Myocyte (in vitro differentiated cells): ENCODE results near the gene SLC25A19. TPM values are rescaled to one million over a fixed set of nuclear protein-coding genes. Genes with fewer than 3 reads are reported as not detected.
"Not testable (repeated sequence)": the region's sequence is repeated elsewhere in the genome, so short reads cannot be mapped to it uniquely, and the experiment has no call there.

Experiments
- DNase-seq: peaks from one replicate; pipeline ENCODE4 v3.0.0-alpha.2; 2012; ENCODE audit warnings: low read depth
- total RNA-seq: library from RNA; depleted of rRNA; stranded (reverse); fragments of >200 nt; gene quantifications from 2 replicates; pipeline ENCODE4 v1.2.3, GENCODE V29; 2014

Gene SLC25A19
- total RNA-seq, 1 donor from 2014 or later = 7.5 TPM

GRCh38 chr17:75301502-75302206 lies 12.4 kb upstream of the SLC25A19 start:
- no peak for DNase-seq

- no peak for DNase-seq
Measured at GRCh38 chr17:75301049-75301448, 11.8 kb upstream of the SLC25A19 start.

- DNase-seq = no peak
Measured at GRCh38 chr17:75300280-75300679, 11.0 kb upstream of the SLC25A19 start.

- DNase-seq = no peak
Measured at GRCh38 chr17:75295201-75296158, 6.2 kb upstream of the SLC25A19 start.

DNA sequence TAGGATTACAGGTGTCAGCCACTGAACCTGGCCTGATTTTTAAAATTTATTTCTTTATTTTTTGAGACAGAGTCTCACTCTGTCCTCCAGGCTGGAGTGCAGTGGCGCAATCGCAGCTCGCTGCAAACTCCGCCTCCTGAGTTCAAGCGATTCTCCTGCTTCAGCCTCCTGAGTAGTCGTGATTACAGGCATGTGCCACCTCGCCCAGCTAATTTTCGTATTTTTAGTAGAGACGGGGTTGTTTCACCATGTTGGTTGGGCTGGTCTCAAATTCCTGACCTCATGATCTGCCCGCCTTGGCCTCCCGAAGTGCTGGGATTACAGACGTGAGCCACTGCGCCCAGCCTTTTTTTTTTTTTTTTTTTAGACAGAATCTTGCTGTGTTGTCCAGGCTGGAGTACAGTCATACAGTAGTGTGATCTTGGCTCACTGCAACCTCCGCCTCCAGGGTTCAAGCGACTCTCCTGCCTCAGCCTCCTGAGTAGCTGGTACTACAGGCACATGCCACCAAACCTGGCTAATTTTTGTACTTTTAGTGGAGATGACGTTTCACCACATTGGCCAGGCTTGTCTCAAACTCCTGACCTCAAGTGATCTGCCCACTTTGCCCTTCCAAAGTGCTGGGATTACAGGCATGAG lies 3.7 kb upstream of the SLC25A19 start:
- DNase-seq = not testable (repeated sequence)

GRCh38 chr17:75289832-75290337 lies 652 bp upstream of the SLC25A19 start:
- DNase-seq = peak; percentile 65

DNA sequence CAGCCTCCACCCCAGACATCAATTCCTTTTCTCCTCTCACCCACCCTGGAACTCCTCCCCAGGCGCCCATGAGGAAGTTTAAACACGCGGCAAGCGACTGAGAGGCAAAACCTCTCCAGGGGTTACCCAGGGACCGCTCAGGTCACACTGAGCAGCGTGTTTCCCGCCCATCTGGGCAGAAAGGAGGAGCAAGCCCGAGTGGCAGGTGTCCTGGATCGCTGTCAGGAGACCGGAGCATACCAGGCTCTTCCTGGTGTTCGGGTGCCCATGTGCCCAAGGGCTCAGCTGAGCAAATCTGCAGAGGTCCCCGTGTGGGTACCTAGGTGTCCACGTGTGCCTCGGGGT lies 491 bp downstream of the SLC25A19 start:
- no peak for DNase-seq

DNA sequence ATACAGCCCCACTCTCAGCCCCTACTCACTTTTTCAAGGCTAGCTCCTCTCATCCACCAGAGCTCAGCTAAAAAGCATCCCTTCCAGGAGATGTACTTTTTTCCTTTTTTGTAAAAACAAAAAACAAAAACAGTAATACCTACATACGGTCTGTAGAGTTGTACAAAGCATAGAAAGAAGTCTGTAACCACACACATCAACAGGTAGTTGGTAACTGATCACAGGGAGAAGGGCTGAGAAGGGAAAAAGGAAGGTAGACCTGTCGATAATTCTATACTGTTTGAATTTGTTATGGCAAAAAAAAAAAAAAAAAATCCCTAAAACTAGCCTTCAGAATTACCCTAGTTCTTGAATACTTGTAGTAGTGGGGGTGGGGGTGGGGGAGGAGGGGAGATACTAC lies 874 bp downstream of the SLC25A19 start:
- DNase-seq = no peak

DNA sequence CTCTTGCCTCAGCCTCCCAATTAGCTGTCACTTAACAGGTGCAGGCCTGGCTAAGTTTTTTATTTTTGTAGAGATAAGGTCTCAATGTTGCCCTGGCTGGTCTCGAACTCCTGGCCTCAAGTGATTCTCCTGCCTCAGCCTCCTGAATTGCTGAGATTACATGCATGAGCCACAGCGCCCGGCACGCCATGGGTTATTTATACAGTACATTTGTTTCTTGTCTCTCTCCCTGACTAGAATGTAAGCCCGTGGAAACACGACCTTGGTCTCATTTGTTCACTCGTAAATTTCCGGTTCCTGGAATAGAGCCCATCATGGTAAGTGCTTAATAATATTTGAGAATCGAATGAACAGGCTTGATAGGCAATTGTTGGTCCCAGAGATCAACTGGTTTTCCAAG lies 2.0 kb downstream of the SLC25A19 start:
- DNase-seq = no peak

DNA sequence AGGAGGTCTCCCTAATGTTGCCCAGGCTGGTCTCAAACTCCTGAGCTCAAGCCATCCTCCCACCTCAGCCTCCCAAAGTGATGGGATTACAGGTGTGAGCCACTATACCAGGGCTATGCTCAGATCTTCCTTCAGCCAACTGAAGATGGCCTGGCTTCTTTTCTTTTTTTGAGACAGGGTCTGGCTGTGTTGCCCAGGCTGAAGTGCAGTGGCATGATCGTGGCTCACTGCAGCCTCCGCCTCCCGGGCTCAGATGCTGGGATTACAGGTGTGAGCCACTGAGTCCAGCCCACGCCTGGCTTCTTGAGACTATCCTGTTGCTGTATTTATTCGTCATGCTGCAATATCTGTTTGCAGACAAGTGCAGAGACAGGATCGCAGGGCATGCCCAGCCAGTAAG lies 4.1 kb downstream of the SLC25A19 start:
- DNase-seq = no peak

- DNase-seq = not testable (repeated sequence)
Measured at GRCh38 chr17:75280189-75280588, 9.0 kb downstream of the SLC25A19 start.

- peak; percentile 68 for DNase-seq
Measured at GRCh38 chr17:75277664-75278071, 11.6 kb downstream of the SLC25A19 start.

DNA sequence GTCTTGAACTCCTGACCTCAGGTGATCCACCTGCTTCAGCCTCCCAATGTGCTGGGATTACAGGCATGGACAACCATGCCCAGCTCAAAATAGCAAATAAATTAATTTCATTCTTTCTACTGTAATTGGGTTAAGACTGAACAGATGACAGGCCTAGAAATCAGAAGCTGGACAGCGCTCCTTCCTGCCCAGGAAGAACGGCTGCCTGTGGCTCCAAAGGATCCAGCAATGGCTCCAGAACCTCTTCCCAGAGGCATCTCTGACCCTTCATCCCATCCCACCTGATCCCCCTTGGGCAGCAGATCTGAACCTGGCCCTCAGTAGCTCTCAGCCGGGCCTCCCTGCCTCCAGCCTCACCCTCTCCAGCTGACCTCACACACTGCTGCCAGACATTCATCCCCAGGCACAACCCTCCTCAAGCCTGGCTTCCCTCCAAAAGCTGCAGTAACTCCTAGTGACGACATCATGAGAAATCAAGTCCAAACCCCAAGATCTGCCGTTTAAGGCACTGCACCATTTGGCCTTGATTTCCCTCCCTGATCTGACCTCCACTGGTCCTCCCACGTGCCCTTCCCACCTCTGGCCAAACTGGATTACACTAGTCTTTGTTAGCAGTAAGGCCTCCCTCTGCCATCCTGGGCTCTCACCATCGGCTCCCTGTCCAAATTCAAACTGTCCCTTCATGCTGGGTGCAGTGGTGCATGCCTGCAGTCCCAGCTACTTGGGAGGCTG lies 15.1 kb downstream of the SLC25A19 start:
- no peak for DNase-seq

DNA sequence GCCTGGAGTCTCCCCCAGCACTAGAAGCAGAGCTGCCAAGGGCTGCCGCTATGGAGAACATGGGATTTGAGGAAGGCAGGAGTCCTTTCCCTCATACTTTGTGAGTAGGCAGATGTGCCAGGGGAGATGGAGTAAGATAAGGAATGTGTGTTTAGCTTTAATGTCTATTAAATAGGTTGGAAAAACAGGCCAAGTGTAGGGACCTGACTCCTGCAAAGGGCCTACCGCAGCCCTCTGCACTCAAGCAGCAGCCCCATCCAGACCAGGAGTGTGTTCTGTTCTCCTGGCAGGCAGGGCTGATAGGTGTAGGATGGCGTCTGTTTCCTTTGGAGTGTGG lies 16.4 kb downstream of the SLC25A19 start:
- no peak for DNase-seq

DNA sequence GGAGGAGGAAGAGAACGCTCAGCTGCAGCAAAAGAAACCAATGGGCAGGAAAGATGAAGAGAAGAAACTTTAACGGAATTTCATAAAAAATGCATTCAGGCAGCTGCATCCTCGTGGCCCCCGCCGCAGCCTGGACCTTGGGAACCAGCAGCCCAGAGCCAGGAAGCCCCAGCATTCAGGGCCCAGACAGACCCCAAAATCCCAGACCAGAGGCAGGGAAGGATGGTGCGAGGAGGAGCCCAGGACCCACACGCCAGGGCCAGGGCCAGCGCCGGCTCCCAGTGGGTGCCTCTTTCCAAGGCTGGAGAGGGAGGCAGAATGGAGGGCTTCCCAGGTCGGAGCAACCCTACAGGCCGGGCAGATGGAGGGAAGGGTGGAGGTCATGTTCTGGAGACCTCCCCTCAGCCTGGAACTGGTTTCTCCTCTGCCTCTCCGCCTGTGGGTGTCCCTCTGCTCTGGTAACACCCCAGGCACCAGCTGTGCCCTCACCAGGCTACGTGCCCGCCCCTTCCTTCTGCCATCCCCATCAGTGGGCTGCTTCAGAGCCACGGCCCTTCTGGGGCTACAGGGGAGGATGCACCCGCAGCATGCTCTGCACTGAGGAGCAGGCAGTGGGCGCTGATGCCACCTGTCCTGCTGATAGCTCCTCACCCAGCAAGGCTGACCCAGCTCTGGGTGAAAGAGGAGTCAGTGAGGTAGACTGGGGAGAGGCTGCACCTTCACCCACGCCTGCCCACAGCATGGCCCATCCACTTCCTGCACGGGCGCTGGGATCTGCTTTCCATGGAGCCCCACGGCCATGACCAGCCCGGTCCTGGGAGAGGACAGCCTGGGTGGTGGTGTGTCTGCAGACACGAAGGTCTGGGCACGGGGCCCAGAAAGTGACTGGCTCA lies 17.0 kb downstream of the SLC25A19 start:
- DNase-seq = no peak

DNA sequence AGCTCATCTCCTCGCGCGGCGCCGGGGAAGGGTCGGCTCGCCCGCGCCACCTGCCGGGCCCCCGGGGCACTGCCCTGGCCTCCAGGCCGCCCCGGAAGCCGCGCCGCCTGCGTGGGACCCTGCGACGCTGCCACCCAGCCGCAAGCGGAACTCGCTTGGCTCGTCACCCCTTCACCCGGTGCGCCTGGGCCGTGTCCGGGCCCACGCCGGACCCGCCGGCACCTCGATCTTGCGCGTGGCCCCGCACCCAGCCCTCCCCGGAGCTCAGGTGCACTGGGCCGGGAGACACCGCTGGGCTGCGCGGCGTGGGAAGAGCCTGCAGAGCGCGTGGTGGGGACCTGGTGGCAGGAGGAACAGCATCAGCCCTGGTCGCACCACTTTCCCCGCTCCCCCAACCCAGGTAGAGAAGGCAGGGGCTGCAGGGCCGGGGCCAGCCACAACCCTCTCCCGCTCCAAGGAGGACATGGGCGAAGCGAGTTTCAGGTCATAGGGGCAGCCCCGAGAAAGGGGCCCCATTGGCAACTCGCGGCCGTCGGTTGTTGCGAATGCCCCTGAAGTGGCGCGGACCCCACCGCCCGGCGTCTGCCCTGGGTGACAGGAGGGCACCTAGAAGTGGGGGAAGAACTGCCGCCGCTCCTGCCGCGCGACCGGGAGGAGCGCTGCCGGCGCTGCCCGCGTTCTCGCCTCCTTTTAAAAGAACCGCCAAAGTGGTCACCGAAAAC lies 17.8 kb downstream of the SLC25A19 start:
- DNase-seq = peak; percentile 73

- DNase-seq = no peak
Measured at GRCh38 chr17:75270966-75271232, 18.3 kb downstream of the SLC25A19 start, which contains the start of gene MIF4GD. Gene MIF4GD (minus strand): TSS chr17:75271231. CDS start chr17:75270195, 1,036 bp downstream.

DNA sequence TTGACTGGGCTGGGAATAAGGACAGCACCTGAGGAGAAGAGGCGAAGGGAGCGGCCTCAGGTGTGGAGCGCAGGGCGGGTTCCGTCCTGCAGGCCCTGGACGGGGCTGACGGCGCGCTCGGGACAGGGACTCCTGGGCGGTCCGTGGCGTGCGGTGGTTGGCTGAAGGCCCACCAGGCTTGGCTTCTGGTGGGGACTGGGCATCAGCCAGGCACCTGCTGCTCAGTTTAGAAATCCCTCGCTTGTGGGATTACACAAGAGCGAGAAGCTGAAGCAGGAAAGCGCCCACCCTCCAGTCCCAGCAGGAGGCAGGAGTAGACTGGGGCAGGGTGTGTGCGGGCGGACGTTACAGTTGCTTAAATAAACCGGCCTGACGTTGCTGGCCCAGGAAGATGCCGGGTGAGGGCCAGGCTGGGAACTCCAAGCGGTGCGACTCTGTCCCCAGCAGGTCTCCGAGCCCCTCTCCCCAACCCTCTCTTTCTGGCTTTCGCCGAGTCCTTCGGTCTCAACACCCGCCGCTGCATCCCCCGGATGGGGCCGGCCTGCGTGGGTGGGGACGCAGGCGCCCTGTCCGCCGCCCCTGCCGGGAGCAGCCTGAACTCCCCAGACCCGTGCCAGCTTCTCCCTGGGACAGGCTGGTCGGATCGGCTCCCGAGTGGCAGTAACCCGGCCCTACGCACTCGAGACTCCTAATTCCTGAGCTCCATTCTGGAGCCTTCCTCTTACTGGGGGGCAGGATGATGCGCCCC lies 18.8 kb downstream of the SLC25A19 start:
- peak; percentile 89 for DNase-seq

GRCh38 chr17:75269844-75270217 lies 19.4 kb downstream of the SLC25A19 start:
- no peak for DNase-seq
